RPMI8226 (cell line): ENCODE measurements around the gene RPP25L.

ENCODE experiments used
- DNase-seq: peaks from one replicate; pipeline ENCODE4 v3.0.0-alpha.2; 2015

RPP25L gene

GRCh38 chr9:34610434-34611206, 1.3 kb downstream of the RPP25L start:
- no peak for DNase-seq

- DNase-seq: no peak
These were observed 4.6 kb downstream of the RPP25L start for GRCh38 chr9:34607331-34607730.

GRCh38 chr9:34606905-34607304, 5.0 kb downstream of the RPP25L start:
- no peak for DNase-seq

- no peak for DNase-seq
These were observed 5.7 kb downstream of the RPP25L start for GRCh38 chr9:34606190-34606589.

GRCh38 chr9:34603610-34604231, 8.2 kb downstream of the RPP25L start:
- peak; percentile 77 for DNase-seq

GRCh38 chr9:34601937-34602573, 9.8 kb downstream of the RPP25L start:
- no peak for DNase-seq

- DNase-seq: no peak
These were observed 11.0 kb downstream of the RPP25L start for GRCh38 chr9:34600908-34601307.

- no peak for DNase-seq
These were observed 12.4 kb downstream of the RPP25L start for GRCh38 chr9:34599546-34599945.

- DNase-seq: no peak
These were observed 17.7 kb downstream of the RPP25L start for GRCh38 chr9:34594177-34594576.

- DNase-seq: no peak
These were observed 18.8 kb downstream of the RPP25L start for GRCh38 chr9:34592895-34593601.

GRCh38 chr9:34591917-34592866, 19.7 kb downstream of the RPP25L start:
- DNase-seq: no peak

GRCh38 chr9:34591248-34591916, 20.5 kb downstream of the RPP25L start:
- DNase-seq: peak; percentile 72

- no peak for DNase-seq
These were observed 21.3 kb downstream of the RPP25L start for GRCh38 chr9:34590381-34591247.

GRCh38 chr9:34589636-34590380, 22.1 kb downstream of the RPP25L start, which contains the start of gene CNTFR:
TSS of gene CNTFR (minus strand) at chr9:34589724. CDS start at chr9:34568981, 20,743 bp downstream.
- DNase-seq: no peak

- no peak for DNase-seq
These were observed 22.9 kb downstream of the RPP25L start for GRCh38 chr9:34588671-34589635.

GRCh38 chr9:34587271-34587670, 24.6 kb downstream of the RPP25L start:
- DNase-seq: no peak

GRCh38 chr9:34585946-34586669, 25.8 kb downstream of the RPP25L start:
- DNase-seq: no peak

- no peak for DNase-seq
These were observed 26.9 kb downstream of the RPP25L start for GRCh38 chr9:34584970-34585369.
